ENCODE data around the gene MRPL41.
"Not testable (repeated sequence)": the region's sequence is repeated elsewhere in the genome, so short reads cannot be mapped to it uniquely, and the experiment has no call there.

Gene MRPL41

DNA sequence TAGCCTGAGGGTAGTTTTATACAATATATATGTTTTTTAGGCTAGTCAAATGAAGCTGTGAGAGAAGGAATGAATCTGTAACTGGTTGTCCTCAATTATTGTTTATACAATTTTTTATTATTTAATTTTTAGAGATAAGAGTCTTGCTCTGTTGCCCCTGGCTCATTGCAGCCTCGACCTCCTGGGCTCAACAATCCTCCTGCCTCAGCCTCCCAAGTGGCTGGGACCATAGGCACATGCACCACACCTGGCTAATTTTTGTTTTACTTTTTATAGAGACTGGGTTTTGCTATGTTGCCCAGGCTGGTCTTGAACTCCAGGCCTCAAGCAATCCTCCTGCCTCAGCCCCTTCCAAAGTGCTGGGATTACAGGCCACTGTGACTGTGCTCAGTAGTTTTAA, 2.7 kb downstream of the MRPL41 start:
- no peak for DNase-seq

DNA sequence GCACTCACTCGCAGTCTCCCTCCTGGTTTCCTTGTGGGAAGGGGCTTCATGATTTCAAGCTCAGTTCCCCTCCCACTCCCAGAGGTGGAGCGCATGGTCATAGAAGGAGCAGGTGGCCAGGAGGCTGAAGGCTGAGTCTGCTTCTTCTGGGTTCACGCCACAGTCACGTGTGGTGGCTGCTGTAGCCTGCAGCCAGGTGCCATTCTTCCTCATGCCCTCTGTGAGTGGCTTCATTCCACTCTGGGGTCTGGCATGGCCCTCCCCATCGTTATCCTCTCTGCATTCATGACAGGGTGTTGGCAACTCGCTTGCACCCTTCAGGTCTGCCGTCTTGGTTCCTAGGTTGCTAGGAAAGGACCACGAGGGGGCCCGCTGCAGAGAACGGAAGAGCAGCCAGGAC, 3.5 kb downstream of the MRPL41 start:
- DNase-seq = no peak

DNA sequence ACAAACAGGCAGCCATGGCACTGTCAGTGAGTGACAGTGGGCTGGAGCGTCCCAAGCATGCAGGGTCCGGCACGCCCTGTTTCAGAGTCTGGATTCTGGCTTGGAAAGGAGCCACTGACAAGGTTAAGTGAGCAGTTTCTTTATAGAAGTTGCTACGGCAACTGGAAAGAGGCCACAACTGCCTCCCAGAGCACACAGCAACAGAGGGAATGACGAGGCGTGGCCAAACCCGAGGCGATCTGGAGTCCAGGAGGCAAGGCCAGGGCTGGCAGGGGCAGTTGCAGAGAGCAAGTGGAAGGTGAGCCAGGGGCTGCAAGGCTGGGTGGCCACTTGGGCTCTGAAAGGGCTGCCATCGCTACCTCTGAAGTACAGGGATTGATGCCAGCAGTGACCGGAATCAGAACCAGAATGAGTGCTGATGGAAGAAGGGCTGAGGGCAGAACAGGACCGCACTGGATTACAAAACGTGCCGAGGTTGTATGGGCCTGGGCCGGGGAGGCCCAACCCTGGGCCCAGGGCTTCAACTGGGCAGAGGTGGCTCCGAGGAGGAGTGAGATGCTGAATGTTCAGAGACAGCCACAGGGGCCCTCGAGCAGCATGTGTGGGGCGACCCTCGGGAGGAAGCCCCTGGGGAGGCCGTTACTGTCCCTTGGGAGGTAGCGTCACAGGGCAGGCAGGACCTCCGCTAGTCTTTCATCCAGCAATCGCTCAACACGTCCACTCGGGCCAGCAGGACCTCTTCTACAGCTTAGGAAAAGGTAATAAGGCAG, 4.6 kb downstream of the MRPL41 start:
- DNase-seq = no peak

DNA sequence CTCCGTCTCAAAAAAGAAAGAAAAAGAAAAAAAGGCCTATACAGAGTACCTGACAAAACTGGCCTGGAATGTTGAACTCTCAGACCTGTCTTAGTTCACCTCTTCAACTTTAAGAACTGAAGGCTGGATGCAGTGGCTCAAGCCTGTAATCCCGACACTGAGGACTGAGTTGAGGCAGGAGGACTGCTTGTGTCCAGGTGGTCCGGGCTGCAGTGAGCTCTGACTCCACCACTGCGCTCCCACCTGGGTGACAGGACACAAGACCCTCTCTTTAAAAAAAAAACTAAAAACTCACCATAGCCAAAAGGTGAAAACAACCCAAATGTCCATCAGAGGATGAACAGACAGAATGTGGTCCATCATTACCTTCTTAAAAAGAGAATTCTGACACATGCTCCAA, 6.4 kb downstream of the MRPL41 start:
- DNase-seq = no peak

DNA sequence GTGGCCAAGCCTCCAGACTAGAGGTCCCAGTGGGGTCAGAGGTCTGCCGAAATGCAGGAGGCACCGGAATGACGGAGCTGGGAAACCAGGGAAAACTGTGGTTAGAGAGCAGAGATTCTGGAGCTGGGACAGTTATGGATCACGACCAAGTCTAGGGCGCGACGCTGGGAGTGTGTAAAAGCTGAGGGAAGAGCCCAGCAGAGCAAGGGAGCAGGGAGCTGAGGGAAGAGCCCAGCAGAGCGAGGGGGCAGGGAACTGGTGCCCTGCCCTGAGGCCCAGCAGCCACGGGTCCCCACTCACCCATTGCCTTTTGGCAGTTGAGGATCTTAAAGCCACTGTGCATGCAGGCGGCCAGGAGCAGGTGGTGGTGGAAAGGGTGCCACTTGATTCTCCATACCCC, 12.5 kb downstream of the MRPL41 start:
- no peak for DNase-seq

DNA sequence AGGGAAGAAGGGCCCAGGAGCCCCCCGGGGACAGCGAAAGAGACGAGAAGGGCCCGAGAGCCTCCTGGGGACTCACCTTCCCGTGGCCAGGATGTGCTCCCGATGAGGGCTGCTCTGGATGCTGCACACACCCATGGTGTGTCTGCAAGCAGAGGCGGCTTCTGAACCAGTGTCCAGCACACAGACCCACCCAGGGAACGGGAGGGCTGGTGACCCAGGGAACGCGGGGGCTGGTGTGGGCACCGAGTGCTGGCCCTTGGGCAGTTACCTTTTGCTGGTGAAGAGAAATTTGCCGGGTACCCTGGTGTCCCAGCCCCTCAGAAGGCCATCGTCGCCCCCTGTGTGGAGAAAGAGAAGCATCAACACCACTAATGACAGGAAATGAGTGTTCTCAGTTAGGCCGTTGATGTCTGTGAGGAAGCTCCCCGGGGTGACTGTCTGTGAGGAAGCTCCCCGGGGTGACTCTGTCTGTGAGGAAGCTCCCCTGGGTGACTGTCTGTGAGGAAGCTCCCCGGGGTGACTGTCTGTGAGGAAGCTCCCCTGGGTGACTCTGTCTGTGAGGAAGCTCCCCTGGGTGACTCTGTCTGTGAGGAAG, 13.2 kb downstream of the MRPL41 start:
- no peak for DNase-seq

DNA sequence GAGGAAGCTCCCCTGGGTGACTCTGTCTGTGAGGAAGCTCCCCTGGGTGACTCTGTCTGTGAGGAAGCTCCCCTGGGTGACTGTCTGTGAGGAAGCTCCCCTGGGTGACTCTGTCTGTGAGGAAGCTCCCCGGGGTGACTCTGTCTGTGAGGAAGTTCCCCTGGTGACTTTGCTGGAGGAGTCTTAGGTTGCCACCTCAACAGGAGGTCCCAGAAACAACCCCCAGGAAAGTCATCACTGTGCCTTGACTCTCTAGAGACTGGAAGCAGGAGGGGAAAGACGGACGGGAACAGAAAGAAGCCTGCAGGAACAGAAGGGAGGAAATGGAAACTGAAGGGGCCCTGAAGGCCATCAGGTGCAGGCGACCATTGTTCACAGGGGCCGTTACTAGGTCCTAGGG, 16.8 kb downstream of the MRPL41 start:
- DNase-seq = not testable (repeated sequence)

DNA sequence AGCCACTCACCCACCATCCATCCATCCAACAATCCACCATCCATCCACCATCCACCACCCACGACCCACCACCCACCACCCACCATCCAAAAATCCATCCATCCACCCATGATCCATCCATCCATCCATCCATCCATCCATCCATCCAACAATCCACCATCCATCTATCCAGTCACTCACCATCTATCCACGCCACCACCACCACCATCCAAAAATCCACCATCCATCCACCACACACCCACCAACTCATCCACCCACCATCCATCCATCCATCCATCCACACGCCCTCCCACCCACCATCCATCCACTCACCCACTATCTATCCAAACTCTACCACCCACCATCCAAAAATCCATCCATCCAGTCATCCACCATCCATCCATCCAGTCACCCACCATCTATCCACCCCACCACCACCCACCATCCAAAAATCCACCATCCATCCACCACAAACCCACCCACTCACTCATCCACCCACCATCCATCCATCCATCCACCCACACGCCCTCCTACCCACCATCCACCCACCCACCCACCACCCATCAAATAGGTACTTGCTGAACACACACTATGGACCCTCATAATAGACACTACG, 18.0 kb downstream of the MRPL41 start:
- DNase-seq = no peak

DNA sequence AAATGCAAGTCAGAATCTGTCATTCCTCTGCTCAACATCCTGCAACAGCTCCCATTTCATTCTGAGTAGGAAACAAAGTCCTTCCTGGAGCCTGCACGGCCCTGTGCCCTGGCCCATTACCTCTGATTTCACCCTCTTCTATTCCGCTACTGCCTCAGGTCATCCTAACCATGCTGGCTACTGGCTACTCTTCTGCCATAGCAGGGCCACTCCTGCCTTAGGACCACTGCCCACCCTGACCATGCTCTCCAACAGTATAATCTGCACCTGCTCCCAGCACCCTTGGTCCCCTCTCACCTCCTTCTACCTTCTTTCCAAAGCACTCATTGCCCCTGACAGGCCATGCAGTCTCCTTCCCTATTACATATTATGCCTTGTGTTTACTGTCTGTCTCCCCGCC, 18.9 kb downstream of the MRPL41 start:
- DNase-seq = no peak

DNA sequence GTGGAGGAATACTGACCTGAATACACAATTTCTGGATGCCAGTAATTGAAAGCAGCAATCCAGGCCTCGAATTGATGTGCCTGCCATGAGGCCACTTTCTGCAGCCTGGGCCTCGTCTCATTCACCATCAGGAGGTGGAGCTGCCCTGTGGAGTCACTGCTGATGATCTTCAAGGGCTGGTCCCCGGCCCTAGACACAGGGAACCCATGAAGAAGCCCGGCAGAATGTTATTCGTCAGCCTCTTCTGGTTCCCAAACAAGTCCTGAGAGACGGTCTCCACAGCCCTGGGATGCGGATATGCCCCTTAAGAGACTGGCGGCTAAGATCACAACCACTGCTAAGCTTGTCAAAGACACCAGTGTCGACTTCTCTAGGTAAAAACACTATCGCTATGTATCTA, 22.5 kb downstream of the MRPL41 start:
- no peak for DNase-seq

DNA sequence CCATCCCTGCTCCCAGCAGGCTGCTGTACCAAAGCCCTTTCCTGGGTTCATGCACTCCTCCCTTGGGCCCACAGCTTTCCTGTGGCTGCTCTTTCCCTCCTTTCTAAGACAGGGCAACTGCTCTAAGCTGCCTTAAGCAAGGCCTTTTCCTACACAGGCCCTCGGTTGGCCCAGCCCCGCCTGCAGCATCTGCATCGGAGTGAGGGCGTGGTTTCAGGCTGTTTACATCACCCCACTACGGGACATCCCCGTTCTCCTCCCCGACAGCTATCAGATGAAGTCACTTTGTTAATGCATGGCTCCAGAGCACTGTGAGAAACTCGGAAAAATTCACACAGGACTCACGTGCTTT, 23.7 kb downstream of the MRPL41 start:
- no peak for DNase-seq

DNA sequence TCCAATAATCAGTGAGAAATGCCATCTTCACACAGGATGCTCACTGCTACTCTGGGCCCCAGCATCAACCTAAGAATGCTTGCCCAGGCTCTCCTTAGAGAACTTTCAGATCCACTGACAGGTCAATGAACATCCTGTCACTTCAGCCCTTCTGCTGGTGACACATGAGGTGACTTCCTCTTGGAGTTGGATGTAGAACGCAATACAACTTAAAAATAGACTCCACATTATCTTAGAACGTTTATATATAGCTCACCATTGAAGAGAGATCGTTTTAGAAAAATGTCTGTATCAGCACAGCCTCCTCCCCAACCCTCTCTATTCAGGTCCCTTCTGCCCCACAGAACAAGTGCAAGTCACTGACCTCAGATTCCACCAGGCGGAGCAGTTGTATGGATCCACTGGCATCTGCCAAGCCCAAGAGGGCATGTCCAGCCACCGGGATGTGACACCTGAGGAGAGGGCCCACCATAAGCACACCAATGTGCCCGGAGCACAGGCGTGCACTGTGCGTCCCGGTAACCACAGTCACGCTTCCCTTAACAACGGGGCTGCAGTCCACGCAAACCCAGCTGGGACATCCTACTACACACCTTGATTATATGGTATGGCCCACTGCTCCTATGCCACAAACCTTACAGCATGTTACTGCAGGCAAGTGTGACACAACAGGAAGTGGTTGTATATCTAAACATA, 24.2 kb downstream of the MRPL41 start:
- no peak for DNase-seq

DNA sequence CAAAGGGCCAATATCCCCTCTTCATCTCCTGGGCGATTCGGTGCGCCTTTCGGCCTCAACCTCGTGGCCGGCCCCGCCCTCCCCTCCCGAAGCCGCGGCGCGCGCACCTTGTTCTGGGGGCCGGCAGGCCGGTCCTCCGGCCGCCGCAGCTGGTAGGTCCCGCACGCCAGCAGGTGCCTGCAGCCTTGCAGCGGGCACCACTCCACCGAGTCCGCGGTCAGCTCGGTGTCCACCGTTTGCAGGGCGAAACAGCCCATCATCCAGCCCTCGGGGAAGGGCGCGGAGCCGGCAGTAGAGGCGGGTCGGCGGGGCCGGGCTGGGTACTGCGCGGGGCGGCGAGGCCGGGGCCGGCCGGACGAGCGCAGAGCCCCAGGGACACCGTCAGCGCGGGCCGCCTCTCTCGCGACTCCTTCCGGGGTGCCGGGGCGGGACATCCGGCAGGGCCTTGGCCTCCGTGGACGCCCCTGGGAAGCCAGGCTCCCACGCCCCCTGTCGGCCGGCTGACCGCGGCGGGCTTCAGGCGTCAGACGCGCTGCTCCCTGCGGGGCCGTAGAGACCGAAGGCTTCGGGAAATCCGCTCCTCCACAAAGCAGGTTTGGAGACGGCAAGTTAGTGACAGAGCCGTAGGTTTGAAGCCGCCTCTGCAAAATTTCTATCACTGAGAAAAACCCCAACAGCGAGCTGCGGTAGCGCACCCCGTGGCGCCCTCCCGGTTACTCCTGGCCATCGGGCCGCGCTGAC, 27.0 kb downstream of the MRPL41 start, which contains the start of gene DPH7:
TSS of gene DPH7 (minus strand) at position 408 of the 741 bp plus-strand sequence. CDS start at position 260, 148 bp downstream.
- peak; percentile 50 for DNase-seq

DNA sequence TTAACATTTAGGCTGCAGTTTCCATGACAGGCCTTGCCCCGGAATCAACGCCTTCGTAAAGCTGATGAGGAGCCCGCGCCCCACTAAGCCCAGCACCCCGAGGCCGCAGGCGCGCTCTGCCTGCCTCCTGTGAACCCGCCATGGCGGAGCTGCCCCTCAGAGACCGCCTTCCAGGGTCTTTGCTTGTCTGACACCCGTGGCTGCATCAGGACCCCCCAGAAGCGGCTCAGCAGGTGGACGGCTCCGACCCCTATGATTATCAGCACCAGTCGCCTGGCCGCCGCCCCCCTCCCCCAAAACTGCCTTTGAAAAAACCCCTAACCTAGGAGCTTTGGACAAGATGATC, 27.6 kb downstream of the MRPL41 start:
- no peak for DNase-seq

DNA sequence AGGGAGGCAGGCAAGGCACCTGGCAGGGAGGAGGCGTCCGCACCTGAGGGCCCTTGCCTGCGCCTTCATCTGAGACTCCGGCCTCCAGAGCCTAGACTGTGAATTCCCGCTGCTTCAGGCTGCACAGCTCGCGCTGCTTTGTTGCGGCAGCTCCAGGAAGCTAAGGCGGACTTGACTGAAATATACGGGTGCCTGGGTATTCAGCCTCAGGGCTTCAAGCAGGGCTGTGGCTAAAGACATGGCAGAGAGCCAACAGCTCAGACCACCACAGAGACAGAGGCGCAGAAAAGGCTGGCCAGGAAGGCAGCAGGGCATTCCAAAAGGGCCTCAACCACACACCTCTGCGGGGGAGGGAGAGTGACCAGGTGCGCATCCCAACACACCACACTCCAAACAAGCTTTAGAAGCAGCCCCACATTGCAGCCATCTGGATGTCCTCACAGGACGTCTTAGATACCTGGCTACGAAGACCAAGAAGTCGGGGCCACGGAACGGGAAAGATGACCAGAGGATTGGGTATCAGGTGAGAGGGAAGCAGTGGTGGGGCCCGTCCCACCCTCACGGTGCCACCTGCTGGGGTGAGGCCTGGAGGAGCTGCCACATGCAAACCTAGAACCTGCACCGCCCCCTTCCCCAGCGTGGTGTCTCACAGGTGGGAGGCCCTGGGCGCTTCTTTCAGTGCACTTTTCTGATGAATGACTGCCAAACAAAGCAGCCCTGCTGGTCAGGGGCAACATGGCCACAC, 28.7 kb downstream of the MRPL41 start:
- DNase-seq = no peak

DNA sequence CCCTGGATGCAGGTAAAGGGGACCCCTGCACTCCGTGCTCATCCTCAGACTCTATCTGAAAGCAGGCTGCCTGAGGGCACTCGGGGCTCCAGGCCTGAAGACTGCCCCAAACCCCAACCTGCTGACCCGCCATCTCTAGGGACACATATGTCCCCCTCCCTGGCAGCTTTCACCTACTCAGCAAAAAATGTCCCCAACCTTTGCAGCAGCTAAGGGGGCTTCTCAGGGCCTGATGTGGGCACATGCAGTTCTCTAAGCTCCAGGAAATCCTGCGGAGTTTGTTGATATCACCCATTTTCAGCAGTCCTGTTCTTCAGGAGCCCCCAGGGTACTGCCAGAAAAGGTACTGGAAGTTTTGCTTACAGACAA, 29.3 kb downstream of the MRPL41 start:
- no peak for DNase-seq

DNA sequence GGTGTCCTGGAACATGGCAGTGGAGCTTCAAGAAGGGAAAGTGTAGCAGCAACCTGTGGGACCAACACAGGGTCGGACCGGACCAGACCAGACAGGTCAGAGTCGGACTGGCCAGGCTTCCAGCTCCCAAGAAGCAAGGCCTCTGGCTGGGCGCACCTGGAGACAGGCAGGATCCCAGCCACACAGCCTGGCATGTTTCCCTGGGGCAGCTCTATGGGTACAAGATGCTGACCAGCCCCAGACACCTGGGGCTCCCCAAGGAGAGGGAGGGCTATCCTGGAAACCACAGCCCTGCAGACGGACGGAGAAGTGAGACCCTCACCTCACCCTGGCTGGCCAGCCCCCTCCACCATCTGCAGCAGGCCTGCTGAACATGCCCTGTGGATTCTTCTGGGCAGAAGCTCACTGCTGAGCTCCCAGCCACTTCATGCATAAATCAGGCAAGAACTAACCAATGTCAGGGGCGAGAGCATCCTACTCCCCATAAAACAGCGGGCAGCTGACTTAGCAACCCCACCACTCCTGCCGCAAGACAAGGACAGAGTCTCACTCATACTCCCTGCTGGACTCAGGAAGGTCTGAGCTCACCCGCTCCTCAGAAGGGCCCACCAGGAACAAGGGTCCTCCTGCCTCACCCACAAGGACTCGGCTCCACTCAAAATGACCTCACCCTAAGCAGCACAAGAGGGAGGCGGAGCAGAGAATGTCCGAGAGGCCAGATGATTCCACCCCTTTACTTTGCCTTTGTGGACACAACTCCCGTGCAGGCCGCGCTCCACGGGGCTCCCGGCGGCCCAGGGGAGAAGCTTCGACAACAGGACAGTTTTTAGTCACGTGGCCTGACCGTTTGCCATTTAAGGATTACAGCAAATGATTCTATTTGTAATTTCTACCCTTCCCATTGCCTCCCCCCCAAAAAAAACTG, 29.9 kb downstream of the MRPL41 start:
- no peak for DNase-seq

DNA sequence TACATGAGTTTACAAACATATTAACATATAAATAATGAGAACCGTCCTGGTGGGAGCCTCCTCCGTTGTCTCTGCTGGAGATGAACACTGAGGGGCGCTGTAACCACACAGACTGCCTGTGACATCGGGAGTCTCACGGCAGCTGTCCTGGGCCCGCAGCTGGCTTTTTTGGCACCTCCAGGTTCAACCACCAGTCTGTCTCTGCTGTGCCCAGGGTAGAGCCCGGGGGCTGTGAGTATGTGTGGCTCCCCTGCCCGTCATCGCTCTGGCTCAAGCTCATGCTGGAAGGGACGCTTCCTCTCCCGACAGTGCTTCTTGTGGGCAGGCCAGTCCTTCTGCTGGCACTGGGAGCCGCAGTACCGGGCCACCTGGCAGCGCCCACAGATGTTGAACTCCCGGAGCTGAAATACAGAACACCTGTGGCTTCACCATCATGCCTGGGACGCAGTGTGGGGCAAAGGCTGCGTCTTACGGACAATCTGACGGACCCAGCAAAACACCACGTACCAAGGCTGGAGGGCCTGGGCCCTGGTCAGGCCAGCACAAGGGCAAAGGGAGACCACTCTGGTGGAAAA, 30.7 kb downstream of the MRPL41 start:
- peak; percentile 17 for DNase-seq

DNA sequence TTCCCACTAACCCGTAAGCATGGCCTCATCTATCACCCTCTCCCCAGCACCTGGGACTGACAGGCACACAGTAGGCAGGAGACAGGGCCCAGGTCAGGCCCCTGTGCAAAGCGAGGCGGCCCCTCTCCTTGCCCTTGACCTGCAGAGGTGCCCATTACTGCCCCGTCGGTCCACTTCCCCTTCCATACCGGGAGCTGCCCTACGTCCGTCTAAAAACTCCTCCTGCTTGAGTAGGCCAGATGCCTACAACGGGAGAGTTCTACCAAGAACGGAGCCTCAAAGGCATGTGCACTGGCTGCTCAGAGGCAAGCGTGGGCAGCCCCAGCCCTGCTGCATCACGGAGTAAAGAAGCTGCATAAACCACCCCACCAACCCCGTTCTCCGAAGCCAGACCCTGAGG, 31.7 kb downstream of the MRPL41 start:
- no peak for DNase-seq

DNA sequence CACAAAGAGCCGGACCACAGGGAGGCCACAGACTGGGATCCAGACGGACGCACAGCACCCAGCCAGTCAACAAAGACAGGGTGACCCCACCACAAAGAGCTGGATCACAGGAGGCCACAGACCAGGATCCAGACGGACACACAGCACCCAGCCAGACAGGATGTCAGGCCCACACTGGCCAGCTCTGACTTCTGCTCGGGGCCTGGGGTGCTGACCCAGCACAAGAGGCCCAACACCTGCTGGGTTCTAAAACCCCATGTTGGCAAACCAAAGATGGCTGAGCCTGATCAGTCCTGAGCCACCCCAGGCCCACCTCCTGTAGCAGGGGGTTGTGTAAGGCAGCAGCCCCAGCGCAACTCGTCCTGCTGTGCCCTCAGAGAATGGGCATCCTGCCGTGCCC, 32.3 kb downstream of the MRPL41 start:
- no peak for DNase-seq

DNA sequence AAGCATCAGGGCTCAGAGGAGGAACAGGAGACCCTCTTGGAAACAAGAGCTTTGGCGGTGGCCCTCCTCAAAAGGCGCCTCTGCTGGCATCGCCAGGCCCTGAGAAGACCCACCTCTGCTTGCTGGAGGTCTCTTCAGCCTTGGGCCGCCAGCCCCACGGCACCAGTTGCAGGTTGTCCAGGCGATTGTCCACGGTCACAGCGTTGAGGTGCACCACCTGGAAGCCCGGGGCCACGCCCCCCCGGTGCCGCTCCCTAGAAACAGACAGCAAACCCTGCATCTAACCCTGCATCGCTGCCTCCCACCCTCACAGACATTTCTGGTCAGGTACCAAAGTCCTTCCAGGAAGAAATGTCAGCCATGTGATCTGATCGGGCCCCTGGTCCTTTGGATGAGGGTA, 35.2 kb downstream of the MRPL41 start:
- DNase-seq = no peak

All from NCI-H1694 treated with DMSO at 0.1 percent for 48 hours (cell line).